NCI-H2029 (cell line): ENCODE measurements around the gene BACH2.
"Not testable (repeated sequence)": the region's sequence is repeated elsewhere in the genome, so short reads cannot be mapped to it uniquely, and the experiment has no call there.

Source experiments
- DNase-seq: peaks from one replicate; lab custom pipeline; 2025; lab: John Stamatoyannopoulos, UW

BACH2 gene

DNA sequence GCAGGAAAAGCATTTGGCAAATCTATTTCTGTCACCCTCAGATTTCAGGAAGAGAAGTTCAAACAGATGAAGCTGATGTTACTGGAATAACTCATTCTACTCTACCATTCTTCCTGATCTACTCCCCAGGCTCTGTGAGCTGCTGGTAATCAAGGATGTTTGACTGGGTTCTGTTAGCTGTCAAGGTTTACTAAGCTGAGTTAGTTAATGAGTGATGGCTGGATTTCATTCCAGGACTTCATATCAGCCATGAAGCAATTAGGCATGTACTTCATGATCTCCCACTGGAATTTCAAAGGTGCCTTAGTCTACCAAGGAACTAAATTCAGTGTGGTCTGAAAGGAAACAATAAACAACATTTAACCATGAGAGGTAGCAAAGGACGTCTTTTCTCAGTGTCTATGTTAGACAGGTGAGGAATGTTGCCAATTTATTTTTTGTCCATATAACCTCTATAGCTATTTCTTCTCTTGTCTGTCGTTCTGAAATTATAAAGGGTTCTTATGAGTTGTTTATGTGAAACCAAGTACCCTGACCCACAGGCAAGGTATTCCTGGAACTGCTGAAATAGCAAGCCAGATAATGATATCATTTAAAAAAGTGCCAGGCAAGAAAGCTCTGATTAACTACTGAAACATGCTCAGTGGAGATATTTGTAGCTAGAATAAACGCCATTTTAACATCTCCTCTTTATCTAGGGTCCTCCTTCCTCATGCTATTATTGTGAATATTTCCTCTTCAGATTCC lies 112.9 kb downstream of the BACH2 start:
- DNase-seq = no peak

DNA sequence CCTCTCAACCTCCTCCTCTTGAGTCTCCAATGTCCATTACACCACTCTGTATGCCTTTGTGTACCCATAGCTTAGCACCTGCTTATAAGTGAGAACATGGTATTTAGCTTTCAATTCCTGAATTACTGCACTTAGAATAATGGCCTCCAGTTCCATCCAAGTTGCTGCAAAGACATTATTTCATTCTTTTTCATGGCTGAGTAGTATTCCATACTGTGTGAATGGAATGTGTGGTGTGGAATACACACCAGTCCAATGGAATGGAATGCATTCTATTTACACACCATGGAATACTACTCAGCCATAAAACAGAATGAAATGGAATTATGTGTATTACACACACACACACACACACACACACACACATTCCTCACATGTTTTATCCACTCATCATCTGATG lies 116.1 kb downstream of the BACH2 start:
- DNase-seq = no peak

DNA sequence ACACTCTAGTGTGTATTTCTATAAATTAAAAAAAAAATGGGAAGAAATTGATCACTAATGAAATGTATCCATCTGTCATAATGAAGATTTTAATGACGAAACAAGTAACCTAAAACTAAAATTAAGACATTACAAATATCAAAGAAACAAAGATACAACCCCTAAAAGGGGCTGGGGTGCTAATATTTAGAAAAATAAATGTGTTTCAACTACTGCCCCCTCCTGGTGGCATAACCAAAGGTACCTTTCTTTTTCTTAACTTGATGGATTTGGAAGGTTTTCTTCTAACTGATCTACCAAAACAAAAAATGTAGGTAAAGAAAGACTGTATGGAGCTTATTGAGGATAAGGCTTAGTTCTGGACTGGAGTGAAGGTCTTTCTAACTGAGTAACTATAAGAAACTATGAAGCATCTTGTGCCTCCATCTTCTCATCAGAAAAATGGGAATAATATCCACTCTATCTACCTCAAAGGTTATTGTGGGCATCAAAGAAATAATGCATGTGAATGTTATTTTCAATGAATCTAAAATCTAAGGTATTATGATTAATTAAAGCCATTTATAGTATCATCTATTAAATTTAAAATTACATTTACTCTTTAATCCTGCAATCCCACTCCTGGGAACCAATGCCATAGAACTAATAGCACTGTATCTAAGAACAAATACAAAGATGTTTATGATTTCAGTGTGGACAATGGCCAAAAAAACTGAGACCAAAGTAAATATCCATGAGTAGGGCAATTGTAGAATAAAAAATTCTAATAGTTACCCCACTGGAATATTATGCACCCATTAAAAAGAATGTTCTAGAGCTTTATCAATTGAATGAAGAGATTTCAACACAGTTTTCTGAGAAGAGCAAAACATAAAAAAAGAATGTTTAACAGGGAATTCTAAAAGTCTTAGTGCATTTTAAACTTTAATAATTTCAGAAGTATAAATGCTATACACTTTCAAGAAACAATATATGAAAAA lies 117.2 kb downstream of the BACH2 start:
- no peak for DNase-seq

DNA sequence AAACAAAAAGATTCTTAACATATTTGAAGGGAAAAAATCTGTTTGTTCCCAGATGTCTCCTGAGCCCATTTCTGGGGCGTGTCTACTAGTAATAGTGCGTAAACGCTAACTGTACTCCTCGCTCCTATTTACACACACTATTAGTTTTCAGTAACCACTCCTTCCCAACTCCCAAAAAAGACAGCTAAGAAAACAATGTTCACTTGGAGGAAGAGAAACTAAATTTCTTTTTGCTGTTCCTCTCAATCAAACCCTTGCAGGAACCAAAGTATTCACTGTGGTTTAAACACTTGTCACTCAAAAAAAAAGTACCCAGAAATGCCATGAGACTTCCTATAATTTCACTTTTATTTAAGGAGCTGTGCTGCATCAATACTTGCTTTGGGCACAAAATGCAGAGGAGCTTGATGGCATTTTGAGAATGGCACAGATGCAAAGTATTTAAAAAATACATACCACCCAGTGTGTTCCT lies 118.2 kb downstream of the BACH2 start:
- DNase-seq = no peak

DNA sequence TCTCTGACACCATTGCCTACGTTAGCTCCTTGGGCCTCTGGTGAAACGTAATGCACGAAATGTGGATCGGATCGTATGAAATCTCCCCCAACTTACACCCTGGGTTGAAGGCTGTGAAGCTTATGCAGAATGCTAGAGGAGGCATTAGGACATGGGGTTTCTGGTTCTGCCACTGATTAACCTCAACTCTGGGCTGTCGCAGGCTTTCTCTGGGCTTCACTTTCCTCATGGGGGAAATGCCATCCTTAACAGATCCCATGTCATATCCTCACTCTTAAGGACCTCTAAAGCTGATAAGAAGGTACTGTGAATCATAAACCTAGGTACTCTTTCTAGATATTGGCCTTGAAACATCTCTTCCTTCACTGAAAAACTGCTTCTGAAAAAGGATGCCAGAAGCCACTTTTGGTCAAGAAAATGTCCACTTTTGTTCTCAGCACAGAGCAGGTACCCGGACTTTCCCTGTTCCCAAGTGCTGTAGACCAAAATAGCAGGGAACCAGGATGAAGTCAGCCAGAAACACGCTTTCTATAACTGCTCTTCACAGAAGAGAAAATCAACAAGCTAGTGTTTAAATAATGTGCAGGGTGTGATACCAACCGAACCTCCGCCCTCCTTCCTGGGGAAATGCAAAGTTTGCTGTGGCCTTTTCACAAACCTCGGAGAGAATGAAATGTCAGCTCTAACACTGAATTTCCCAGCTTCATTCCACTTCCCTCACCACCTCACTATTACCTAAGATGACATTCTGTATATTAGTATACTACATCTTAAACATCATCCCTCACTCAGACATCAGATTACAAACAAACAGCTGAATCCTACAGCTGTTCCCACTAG lies 118.9 kb downstream of the BACH2 start:
- no peak for DNase-seq

DNA sequence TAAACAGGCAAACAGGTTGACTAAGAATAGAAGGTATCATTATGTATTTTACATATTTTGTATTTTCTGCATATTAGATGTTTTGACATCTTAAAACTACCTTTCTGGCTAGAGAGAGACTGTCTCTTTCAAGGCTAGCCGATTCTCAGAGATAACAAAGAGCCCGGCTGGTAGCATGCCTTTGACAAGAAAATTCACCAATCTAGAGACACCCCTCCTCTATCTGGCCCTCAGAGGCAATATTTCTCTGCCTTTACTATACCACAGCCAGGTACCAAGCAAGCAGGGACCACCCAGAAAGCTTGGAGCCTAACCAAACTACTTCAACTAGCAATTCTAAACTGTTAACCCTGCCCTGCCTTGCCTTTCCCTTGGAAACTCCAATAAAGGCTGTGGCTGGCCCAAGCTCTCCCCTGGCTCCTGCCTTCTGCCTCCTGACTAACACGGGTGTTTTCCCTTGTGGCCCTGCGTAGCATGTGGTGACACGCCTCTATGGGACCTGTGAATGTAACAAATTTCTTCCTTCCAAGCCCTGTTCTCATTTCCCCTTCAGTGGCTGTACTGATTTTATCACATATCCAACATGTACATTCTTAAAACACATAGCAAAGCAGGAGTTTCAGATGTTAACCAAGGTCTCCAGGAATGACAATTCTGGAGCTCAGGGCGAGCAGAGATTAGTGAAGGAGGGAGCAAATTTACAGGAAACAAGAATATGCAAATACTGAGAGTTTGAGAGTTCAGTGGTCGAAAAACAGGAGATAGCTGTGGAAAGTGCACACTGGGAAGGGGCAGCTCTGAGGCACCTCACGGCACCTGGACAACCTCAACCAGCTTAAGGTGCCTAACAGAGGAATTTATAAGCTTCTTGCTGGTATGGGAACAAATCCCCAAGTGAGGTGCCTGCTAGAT lies 120.8 kb downstream of the BACH2 start:
- no peak for DNase-seq

DNA sequence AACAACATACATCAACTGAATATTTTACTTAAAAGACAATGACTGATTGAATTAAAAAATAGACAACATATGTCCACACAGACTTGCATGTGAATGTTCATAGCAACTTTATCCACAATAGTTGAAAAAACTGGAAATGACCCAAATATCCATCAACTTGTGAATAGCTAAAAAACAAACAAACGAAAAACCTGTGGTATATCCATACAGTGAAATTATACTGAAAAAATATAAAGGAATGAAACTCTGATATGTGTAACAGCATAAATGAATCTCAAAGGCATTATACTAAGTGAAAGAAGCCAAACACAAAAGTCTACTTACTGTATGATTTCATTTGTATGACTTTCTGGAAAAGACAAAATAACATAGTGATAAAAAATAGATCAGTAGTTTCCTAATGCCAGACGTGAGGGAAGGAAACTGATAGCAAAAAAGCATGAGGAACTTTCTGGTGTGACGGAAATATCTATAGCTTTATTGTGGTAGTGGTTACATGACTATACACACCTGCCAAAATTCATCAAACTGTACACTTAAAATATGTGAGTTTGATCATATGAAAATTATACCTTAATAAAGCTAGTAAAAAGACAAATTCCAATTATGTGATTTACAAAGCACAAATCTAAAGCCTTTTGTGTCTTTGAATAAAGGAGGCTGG lies 123.2 kb downstream of the BACH2 start:
- no peak for DNase-seq

DNA sequence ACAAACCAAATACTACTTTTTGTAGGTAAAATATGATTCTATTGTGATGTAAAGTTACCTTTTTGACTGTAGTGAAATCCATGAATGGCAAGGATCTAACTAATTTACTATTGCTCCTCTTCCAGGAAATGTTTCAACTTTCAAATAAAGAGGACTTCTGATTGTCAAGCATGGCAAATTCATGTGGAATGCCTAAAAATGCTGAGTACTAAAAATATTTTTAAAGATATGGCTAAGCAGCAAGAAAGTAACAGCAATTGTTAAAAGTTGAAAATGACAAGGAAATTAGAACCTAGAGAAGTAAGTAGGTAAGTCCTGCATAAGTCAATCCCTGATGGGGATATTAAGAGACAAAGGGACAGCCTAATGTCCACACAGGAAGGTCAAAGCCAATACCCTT lies 126.0 kb downstream of the BACH2 start:
- DNase-seq = no peak

DNA sequence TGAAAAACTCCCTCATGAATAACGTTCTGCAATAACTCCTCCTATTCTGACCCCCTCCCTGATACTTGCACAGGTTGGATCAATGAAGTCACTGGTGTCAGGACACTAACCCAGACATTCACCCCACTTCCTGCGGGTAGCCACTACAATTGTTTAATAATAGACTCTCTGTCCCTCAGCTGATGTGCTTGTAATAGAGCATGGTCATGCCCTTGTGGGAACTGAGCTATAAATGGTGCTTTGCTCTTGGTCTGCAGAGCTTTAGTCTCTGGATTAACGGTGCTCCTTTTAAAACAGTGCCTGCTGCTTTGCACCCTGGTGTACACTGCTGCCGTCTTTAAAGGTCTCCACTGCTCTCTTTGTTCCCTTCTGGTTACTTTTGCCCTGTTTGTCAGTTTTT lies 127.3 kb downstream of the BACH2 start:
- DNase-seq = no peak

DNA sequence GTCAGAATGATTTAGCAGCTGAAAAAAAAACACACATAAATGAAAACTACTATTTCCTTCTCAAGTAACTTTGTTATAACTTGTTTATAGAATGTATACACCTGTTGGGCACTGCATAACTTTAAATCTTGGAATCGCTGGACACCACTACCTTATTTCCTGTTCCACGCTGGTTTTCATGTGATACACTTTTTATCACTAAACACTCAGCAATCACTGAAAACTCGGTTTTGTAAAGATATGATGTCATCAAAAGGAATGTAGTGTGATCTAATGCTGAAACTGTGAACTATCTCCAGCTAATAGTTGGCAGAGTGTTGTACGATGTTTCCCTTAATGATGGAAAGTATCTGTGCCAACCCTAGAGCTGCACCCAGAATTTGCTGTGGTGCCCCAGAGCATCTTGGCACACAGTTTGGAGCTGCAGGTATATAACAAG lies 127.9 kb downstream of the BACH2 start:
- DNase-seq = no peak

DNA sequence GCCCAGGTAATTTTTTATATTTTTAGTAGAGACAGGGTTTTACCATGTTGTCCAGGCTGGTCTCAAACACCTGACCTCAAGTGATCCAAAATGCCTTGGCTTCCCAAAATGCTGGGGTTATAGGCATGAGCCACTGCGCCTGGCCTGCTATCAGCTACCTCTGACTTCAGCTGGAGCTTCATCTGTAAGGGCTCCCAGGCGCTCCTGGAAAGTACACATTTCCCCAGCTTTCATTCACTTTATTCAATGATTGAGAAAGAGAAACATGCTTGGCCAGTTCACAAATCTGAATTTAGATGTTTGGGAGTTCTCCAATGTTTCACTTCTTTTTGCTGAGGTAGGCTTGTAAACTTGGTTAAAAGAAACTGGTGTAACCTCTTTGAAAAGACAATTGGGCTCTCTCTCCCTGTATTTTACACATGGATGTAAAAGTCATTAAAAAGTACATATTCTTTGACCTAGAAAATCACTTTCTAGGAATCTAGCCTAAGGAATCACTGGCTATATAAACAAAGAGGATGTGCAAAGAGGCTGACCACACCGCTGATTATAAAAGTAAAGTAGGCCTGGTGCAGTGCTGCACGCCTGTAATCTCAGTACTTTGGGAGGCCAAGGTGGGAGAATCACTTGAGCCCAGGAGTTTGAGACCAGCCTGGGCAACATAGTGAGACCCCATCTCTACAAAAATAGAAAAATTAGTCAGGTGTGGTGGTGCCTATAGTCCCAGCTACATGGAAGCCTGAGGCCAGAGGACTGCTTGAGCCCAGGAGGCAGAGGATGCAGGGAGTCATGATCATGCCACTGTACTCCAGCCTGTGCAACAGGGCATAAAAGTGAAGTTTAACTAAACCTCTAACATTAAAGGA lies 128.9 kb downstream of the BACH2 start:
- no peak for DNase-seq

DNA sequence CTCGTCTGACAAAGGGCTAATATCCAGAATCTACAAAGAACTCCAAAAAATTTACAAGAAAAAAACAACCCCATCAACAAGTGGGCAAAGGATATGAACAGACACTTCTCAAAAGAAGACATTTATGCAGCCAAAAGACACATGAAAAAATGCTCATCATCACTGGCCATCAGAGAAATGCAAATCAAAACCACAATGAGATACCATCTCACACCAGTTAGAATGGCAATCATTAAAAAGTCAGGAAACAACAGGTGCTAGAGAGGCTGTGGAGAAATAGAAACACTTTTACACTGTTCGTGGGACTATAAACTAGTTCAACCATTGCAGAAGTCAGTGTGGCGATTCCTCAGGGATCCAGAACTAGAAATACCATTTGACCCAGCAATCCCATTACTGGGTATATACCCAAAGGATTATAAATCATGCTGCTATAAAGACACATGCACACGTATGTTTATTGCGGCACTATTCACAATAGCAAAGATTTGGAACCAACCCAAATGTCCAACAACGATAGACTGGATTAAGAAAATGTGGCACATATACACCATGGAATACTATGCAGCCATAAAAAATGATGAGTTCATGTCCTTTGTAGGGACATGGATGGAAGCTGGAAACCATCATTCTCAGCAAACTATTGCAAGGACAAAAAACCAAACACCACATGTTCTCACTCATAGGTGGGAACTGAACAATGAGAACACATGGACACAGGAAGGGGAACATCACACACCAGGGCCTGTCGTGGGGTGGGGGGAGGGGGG lies 130.3 kb downstream of the BACH2 start:
- DNase-seq = not testable (repeated sequence)

DNA sequence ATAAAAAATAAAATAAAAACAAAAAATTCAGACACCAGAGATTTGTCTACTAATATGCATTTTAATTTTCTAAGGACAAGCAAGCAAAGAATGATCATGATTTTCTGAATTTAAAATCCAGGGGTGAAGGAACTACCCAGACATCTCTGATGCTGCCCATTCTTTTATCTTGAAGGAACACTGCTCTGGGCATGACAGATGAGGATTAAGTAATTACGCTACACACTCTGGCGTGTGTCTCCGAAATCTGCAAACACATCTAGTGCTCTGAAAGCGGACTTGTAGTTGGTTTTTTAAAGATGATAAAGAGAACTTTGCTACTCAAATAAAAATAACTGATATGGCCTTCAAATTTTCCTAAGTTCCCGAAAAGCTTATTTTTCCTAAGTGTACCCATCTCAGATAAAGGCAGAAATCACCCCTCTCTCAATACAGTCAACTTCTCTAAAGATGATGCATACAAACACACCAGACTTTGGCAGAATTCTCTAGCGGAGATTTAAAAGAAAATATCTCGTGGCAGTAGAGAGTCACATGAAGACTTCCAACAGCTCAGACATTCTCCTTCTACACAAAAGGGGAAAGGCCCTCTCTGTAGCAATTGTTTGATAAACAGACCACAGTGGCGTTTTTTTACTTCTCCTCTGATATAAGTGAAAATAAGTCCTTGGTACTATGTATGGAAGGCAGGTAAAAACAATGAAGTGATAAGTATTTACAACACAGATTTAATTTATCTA lies 133.8 kb downstream of the BACH2 start:
- no peak for DNase-seq

DNA sequence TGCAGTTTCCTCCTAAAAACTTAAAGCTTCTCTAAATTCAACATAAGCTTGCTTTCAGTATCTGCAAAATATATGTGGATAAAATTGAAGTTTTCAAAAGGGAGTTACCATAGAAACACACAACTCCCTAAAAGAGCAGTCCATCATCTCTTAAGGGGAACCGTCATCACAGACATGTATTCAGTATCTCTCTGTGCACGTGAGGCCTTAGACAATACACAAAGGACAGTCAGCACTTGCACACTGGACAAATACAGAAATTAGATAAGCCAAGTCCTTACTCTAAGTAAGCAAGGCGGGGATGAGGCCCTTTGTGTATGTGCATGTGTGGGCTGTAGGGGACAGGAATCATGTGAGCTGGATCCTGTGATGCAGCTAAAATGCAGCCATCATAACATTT lies 136.6 kb downstream of the BACH2 start:
- DNase-seq = no peak

DNA sequence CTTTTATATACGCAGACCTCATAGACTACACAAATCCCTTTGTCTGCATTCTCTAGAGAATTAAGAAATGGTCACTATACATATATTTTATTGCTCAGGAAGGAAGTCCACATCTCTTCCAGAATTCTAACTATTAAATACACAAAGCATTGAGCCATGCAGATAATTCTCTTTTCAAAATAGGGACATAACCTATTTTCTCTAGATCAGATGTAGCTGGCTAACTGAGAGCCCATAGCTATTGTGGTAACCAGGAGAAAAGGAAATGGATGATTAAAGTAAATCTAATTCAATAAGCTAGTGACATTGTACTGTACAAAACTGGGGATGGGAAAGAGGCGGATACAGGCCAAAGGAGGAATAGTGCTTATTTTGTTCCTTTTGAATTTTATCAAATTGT lies 137.2 kb downstream of the BACH2 start:
- DNase-seq = no peak

DNA sequence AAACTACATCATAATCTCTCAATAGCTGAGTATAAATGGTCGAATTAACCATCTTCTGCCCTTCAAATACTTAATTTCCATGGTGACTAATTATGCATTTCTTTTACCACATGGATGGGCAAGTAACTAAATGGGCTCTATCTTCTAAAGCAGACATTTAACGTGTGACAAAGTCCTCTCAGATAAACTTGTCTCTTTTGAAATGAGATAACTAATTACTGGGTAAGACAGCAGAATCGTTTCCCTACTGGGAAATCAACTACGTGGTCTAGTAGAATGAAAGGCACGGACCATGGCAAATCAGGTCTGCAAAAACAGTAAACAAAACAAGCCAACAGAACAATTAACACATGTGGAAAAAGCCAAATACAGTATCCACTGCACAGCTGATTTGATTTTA lies 137.7 kb downstream of the BACH2 start:
- no peak for DNase-seq

DNA sequence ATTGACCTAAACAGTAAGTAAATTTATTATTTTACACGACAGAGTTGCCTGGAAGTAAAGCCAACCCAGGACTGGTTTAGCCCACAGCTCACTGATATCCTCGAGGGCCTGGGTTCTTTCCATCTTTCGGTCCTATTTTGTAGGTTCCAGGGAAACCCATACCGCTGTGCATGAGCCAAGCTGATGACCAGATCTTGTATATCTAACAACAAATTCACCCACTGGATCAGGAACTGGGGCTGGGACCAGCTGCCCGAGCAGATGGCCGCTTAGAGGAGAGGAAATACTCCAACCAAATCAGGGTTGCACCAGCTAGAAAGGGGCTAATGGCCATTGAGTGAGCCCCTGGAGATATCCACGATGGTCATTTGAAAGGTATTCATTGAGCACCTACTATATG lies 139.2 kb downstream of the BACH2 start:
- DNase-seq = no peak

DNA sequence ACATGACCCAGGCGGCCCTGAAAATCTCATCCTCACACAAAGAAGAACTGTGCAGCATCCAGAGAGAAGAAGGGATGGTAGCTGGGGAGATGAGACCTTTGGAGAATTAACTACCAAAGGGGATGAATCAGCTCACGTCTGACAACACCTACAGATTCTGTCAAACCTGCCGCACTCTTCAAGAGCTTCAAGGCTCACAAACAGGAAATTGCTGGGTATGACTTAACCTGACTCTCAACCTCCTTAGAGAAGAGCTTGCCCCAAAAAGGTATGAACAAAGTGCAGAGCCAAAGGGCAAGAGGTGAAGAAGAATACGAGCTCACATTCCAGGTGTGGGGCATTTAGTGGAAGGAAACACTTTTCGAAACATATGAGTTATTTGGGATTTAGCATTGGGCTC lies 139.8 kb downstream of the BACH2 start:
- DNase-seq = no peak
